ENCODE data around the gene FAIM2.

The FAIM2 gene

GRCh38 chr12:49933796-49934195 is 30.1 kb upstream of the FAIM2 start:
- Histone ChIP-seq H3K4me2 (no peak overlapping the region), H3K4me3 (no peak overlapping the region), H3K27me3 (no peaks in the 10 kb centered on the region), H3K27ac (no peak overlapping the region), H3K9ac (no peak overlapping the region), H3K4me1 (peaks cover 0 to 13% (median 0%) of the 10 kb centered on the region in 10 experiments; a peak in 3 of 20 replicates), H3K9me3 (replicated peaks in 1 of 11) (no peaks in the 10 kb centered on the region), H4K20me1 (no peaks in the 10 kb centered on the region), H3K36me3 (no peaks in the 10 kb centered on the region)
- TF ChIP-seq Cebpa-rat (IDR thresholded peaks at IDR 0.05), result no peak

DNA sequence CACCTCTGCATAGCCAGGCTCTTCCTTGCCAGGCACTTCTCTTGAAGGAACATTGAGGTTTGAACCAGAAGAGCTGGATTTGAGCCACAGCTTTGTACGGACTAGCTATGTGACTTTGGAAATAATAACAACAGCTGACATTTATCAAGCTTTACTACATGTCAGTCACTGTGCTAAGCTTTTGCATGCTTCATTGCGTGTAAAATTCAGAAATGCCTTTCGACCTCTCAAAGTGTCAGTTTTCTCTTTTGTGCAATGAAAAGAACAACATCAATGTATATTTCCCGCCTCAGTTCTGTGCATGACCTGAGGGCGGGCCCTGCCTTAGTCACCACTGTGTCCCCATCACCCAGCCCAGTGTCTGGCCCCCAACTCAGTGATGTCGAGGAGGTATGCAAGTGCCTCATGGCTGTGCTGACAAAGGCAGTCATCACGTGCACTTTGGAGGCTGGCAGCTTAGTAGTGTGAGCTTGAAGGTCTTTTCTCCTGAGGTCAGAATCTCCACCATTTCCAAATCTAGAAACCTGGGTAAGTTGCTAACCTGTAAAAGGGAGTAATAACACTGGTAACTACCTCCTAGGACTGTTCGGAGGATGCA is 28.9 kb upstream of the FAIM2 start:
- Histone ChIP-seq H4K20me1 (no peaks in the 10 kb centered on the region), H3K9me3 (replicated peaks in 1 of 11) (no peaks in the 10 kb centered on the region), H3K36me3 (no peaks in the 10 kb centered on the region), H3K4me2 (no peak overlapping the region), H3K9ac (no peak overlapping the region), H3K27ac (no peak overlapping the region), H3K4me1 (peaks cover 0 to 13% (median 0%) of the 10 kb centered on the region in 10 experiments; a peak in 3 of 20 replicates), H3K27me3 (no peaks in the 10 kb centered on the region), H3K4me3 (no peak overlapping the region)
- TF ChIP-seq Cebpa-rat (IDR thresholded peaks at IDR 0.05), result no peak

- no peaks in the 10 kb centered on the region for H3K9me3 ChIP-seq (replicated peaks in 1 of 11)
- H3K4me3 ChIP-seq, result no peak overlapping the region
- no peak for TF ChIP-seq Cebpa-rat (IDR thresholded peaks at IDR 0.05)
- H3K4me2 ChIP-seq, result no peak overlapping the region
- peaks cover 0 to 13% (median 0%) of the 10 kb centered on the region in 10 experiments; a peak in 4 of 20 replicates for H3K4me1 ChIP-seq
- H3K27me3 ChIP-seq, result no peaks in the 10 kb centered on the region
- H4K20me1 ChIP-seq, result no peaks in the 10 kb centered on the region
- H3K27ac ChIP-seq, result no peak overlapping the region
- H3K9ac ChIP-seq, result no peak overlapping the region
- H3K36me3 ChIP-seq, result no peaks in the 10 kb centered on the region
Measured at GRCh38 chr12:49932023-49932422, 28.3 kb upstream of the FAIM2 start.

- no peak for TF ChIP-seq Cebpa-rat (IDR thresholded peaks at IDR 0.05)
- H3K27me3 ChIP-seq, result no peaks in the 10 kb centered on the region
- H3K27ac ChIP-seq, result no peak overlapping the region
- peaks cover 0 to 21% (median 0%) of the 10 kb centered on the region in 10 experiments; a peak in 7 of 20 replicates for H3K4me1 ChIP-seq
- H3K4me2 ChIP-seq, result no peak overlapping the region; a peak in 1 of 22 replicates
- H3K9me3 ChIP-seq (replicated peaks in 1 of 11), result no peaks in the 10 kb centered on the region
- no peaks in the 10 kb centered on the region for H4K20me1 ChIP-seq
- no peaks in the 10 kb centered on the region for H3K36me3 ChIP-seq
- no peak overlapping the region for H3K9ac ChIP-seq
- no peak overlapping the region for H3K4me3 ChIP-seq
Measured at GRCh38 chr12:49930515-49931288, 27.0 kb upstream of the FAIM2 start.

DNA sequence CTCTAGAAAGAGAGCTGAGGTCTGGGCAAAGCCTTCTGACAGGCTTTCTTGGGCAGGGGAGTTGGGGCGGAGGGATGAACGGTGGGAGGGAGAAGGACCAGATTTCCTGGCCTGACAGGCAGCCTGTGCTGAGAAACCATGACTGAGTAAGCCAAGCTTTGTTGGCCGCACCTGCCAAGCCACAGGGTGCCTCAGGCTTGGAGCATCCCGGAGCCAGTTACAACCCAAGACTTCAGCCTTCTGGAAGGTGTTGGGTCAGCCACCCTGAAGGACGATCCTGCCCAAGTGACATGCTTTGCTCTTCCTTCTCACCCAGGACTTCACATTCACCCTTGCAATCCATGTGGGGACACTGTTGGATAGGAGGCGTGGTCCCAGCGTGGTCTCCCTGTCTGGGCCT is 25.9 kb upstream of the FAIM2 start:
- Histone ChIP-seq H3K27me3 (no peaks in the 10 kb centered on the region), H3K36me3 (no peaks in the 10 kb centered on the region), H4K20me1 (no peaks in the 10 kb centered on the region), H3K9ac (no peak overlapping the region), H3K27ac (no peak overlapping the region), H3K9me3 (replicated peaks in 1 of 11) (no peaks in the 10 kb centered on the region), H3K4me1 (peaks cover 0 to 30% (median 0%) of the 10 kb centered on the region in 10 experiments; a peak in 7 of 20 replicates), H3K4me3 (no peak overlapping the region), H3K4me2 (no peak overlapping the region)
- TF ChIP-seq Cebpa-rat (IDR thresholded peaks at IDR 0.05), result no peak

- no peaks in the 10 kb centered on the region for H3K27me3 ChIP-seq
- H3K9me3 ChIP-seq (replicated peaks in 1 of 11), result no peaks in the 10 kb centered on the region
- H3K36me3 ChIP-seq, result no peaks in the 10 kb centered on the region
- H3K4me3 ChIP-seq, result no peak overlapping the region
- peaks cover 0 to 30% (median 0%) of the 10 kb centered on the region in 10 experiments; a peak in 7 of 20 replicates for H3K4me1 ChIP-seq
- no peaks in the 10 kb centered on the region for H4K20me1 ChIP-seq
- H3K27ac ChIP-seq, result no peak overlapping the region
- H3K4me2 ChIP-seq, result no peak overlapping the region
- no peak for TF ChIP-seq Cebpa-rat (IDR thresholded peaks at IDR 0.05)
- no peak overlapping the region for H3K9ac ChIP-seq
Measured at GRCh38 chr12:49928471-49928870, 24.8 kb upstream of the FAIM2 start.

- no peak for TF ChIP-seq Cebpa-rat (IDR thresholded peaks at IDR 0.05)
- Histone ChIP-seq H3K4me3 (no peak overlapping the region), H3K4me1 (peaks cover 0 to 38% (median 5%) of the 10 kb centered on the region in 10 experiments; a peak in 14 of 20 replicates), H4K20me1 (no peaks in the 10 kb centered on the region), H3K36me3 (no peaks in the 10 kb centered on the region), H3K9me3 (replicated peaks in 1 of 11) (no peaks in the 10 kb centered on the region), H3K4me2 (peak overlapping the region in 4 of 11 experiments; percentile 13 to 72 (median 52); a peak in 7 of 22 replicates), H3K9ac (no peak overlapping the region), H3K27me3 (no peaks in the 10 kb centered on the region), H3K27ac (no peak overlapping the region)
Measured at GRCh38 chr12:49925433-49926204, 21.9 kb upstream of the FAIM2 start.

DNA sequence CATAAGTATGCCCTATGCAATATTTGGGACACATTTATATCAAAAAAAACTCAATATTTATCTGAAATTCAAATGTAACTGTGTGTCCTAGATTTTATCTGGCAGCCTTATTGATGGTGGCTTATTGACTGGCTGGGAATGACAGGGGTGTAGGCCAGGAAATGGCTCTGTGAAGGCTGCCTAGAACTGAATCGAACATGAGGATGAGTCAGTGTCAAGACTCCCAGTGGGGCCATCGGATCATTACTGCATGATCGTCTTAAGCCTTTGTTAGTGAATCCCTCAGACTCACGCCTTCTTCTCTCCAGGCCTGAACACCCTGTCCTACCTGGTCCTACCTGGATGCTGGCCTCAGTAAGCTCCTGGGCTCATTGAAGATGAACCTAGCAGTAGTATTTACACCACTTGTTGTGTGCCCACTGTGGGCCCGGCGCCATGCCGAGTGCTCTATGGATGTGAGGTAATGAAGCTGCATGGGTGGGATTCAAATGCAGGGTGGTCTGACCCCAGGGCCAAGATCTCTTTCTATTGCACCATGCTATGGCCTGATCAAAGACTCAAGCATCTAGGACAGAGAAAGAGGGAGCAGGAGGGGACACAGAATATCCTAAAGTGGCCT is 21.0 kb upstream of the FAIM2 start:
- Histone ChIP-seq H3K27me3 (no peaks in the 10 kb centered on the region), H3K27ac (no peak overlapping the region), H3K9ac (no peak overlapping the region), H3K36me3 (no peaks in the 10 kb centered on the region), H3K4me1 (peaks cover 0 to 46% (median 14%) of the 10 kb centered on the region in 10 experiments; a peak in 14 of 20 replicates), H3K4me2 (no peak overlapping the region; a peak in 1 of 22 replicates), H3K9me3 (replicated peaks in 1 of 11) (no peaks in the 10 kb centered on the region), H3K4me3 (no peak overlapping the region), H4K20me1 (no peaks in the 10 kb centered on the region)
- TF ChIP-seq Cebpa-rat (IDR thresholded peaks at IDR 0.05), result no peak

All from BLaER1 treated with 17β-estradiol and CSF1 and Interleukin-3, amounts not matched to agents 10 nM and 100 nM (cell line).